SU-DHL-6 (cell line): ENCODE results near the gene LSM14B.

Experiments used
- CTCF ChIP-seq: fragments of 200-600 bp; sonication (generic); IDR thresholded peaks from one replicate; pipeline ENCODE4 v1.5.1; 2017; ENCODE audit warnings: antibody characterized with exemption, mild to moderate bottlenecking, low read length, moderate library complexity; ENCODE audit not compliant: insufficient read depth, poor library complexity, severe bottlenecking
- EZH2phosphoT487 ChIP-seq: fragments of 200-600 bp; sonication (generic), shearing (Covaris generic); conservative IDR thresholded peaks from 2 replicates; pipeline ENCODE4 v1.6.1; 2018; ENCODE audit warnings: mild to moderate bottlenecking, antibody characterized with exemption, low read length, moderate library complexity, mixed read lengths

- TF ChIP-seq CTCF (no peak), EZH2phosphoT487 (no peak)
Measured at GRCh38 chr20:62159839-62160238, 37.6 kb downstream of the LSM14B start.
